ENCODE data around the gene RASA3. TPM values are rescaled to one million over a fixed set of nuclear protein-coding genes. Genes with fewer than 3 reads are reported as not detected.

Gene RASA3
- total and polyA plus RNA-seq, 2 of the 8 experiments (the other 6 are each of a cell fraction or from before 2014, with no cell fraction given) = 7.5 to 21.9 TPM

GRCh38 chr13:113947311-113948033, 185.0 kb downstream of the RASA3 start:
- ChIA-PET POLR2A (ENCODE audit: partially characterized antibody) (no interaction called here), CTCF (ENCODE audit: partially characterized antibody) (interaction anchor here (0.6 to 3.3 kb wide), 8 partner anchors 10 to 281 kb away, joined by 3 to 13 read pairs (median 4); partner anchors contain the start of gene GRK1)
- no peak overlapping the region for H2BK12ac ChIP-seq (ENCODE audit: low read depth, low read length)
- 90% methylated on average over 13 of the region's 17 CpGs; no CpG with 5 or more reads in 1 of the 2 experiments for WGBS, 2 experiments (ENCODE audit: extremely low coverage in 1 of 2, insufficient coverage in 1 of 2, insufficient read length in 1 of 2, insufficient replicate concordance in 2 of 2, low coverage in 1 of 2, low lambda C conversion rate in 2 of 2, missing lambda C conversion rate in 1 of 2)
- H3K9me3 ChIP-seq (ENCODE audit: insufficient read depth in 2 of 2, low read depth in 1 of 2, low read length in 1 of 2) = no peaks in the 10 kb centered on the region
- no peak overlapping the region for H3K4me3 ChIP-seq (ENCODE audit: extremely low read depth in 1 of 4, insufficient read depth in 2 of 4, low read depth in 3 of 4, low read length in 4 of 4)
- DNase-seq (ENCODE audit: low read depth in 1 of 2, low spot score in 2 of 2) (no peak), FAIRE-seq (no peak)
- no peaks in the 10 kb centered on the region for H3K79me2 ChIP-seq (ENCODE audit: control insufficient read depth in 1 of 2, insufficient read depth in 2 of 2, low read length in 2 of 2)
- no peaks in the 10 kb centered on the region for H3K23me2 ChIP-seq (ENCODE audit: low read depth, low read length)
- H3K14ac ChIP-seq (ENCODE audit: insufficient read length) = no peak overlapping the region
- no peak overlapping the region for H2BK5ac ChIP-seq (ENCODE audit: low read depth, low read length)
- H2BK15ac ChIP-seq (ENCODE audit: low read length) = no peak overlapping the region
- no peak overlapping the region for H3K56ac ChIP-seq (replicated peaks; ENCODE audit: insufficient read length, low read depth, low read length)
- no peaks in the 10 kb centered on the region for H3K27me3 ChIP-seq (replicated peaks in 1 of 4; ENCODE audit: control insufficient read depth in 3 of 4, extremely low read depth in 1 of 4, insufficient read depth in 3 of 4, low read length in 3 of 4)
- no peak overlapping the region for H3K4me2 ChIP-seq (ENCODE audit: insufficient read depth in 1 of 2, low read depth in 2 of 2, low read length in 2 of 2)
- no peak overlapping the region for H4K91ac ChIP-seq (replicated peaks; ENCODE audit: insufficient read length, low read length)
- no peak overlapping the region for H2AK5ac ChIP-seq (ENCODE audit: low read depth, low read length)
- no peaks in the 10 kb centered on the region; the same call in 1 of the 2 replicates for H3K79me1 ChIP-seq (ENCODE audit: low read depth, low read length)
- H4K20me1 ChIP-seq (replicated peaks in 1 of 2; ENCODE audit: control insufficient read depth in 1 of 2, insufficient read depth in 2 of 2, low read length in 2 of 2) = no peaks in the 10 kb centered on the region
- no peak overlapping the region for H4K8ac ChIP-seq (ENCODE audit: extremely low read depth, insufficient read depth, low read length)
- no peak overlapping the region for H4K5ac ChIP-seq (ENCODE audit: insufficient read length, low read depth, low read length)
- H3K4me1 ChIP-seq (replicated peaks in 1 of 4; ENCODE audit: control insufficient read depth in 3 of 4, insufficient read depth in 4 of 4, low read length in 3 of 4) = peaks cover 0 to 2% (median 0%) of the 10 kb centered on the region in 4 experiments; a peak in 1 of 7 replicates
- no peak overlapping the region for H3K4ac ChIP-seq (replicated peaks; ENCODE audit: insufficient read length, low read depth, low read length)
- H2BK120ac ChIP-seq (replicated peaks; ENCODE audit: low read depth, low read length) = no peak overlapping the region
- H3K36me3 ChIP-seq (ENCODE audit: control insufficient read depth in 2 of 4, insufficient read depth in 4 of 4, low read length in 3 of 4) = no peaks in the 10 kb centered on the region
- TF ChIP-seq MAX (IDR thresholded peaks at IDR 0.05) (0 out of 2 replicates have a peak, but pooled peaks have one; percentile 27), RAD21 (IDR thresholded peaks at IDR 0.05 in 1 of 2, conservative IDR thresholded peaks at IDR 0.05 in 1 of 2; ENCODE audit: low read depth in 2 of 2, low read length in 2 of 2) (peak; percentile 68 to 78), ATF3 (IDR thresholded peaks at IDR 0.05; ENCODE audit: insufficient read depth, low read depth, low read length) (no peak)
- TF ChIP-seq, protein P1, sequence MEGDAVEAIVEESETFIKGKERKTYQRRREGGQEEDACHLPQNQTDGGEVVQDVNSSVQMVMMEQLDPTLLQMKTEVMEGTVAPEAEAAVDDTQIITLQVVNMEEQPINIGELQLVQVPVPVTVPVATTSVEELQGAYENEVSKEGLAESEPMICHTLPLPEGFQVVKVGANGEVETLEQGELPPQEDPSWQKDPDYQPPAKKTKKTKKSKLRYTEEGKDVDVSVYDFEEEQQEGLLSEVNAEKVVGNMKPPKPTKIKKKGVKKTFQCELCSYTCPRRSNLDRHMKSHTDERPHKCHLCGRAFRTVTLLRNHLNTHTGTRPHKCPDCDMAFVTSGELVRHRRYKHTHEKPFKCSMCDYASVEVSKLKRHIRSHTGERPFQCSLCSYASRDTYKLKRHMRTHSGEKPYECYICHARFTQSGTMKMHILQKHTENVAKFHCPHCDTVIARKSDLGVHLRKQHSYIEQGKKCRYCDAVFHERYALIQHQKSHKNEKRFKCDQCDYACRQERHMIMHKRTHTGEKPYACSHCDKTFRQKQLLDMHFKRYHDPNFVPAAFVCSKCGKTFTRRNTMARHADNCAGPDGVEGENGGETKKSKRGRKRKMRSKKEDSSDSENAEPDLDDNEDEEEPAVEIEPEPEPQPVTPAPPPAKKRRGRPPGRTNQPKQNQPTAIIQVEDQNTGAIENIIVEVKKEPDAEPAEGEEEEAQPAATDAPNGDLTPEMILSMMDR (IDR thresholded peaks at IDR 0.05; ENCODE audit: control extremely low read depth in 1 of 3, insufficient read depth in 1 of 3, low read depth in 1 of 3, low read length in 3 of 3) = peak in 2 of 3 experiments; percentile 46; a peak in 3 of 4 replicates
- H2BK20ac ChIP-seq (ENCODE audit: low read length) = no peak overlapping the region
- H2AFZ ChIP-seq (ENCODE audit: low read length) = no peak overlapping the region
- H3K9ac ChIP-seq (replicated peaks in 1 of 4; ENCODE audit: extremely low read depth in 1 of 4, low read depth in 3 of 4, low read length in 3 of 4) = no peak overlapping the region; a peak in 1 of 7 replicates
- H3K27ac ChIP-seq (ENCODE audit: low read depth, low read length) = no peak overlapping the region
- no peak overlapping the region for H3K23ac ChIP-seq (ENCODE audit: insufficient read length)
- H3K18ac ChIP-seq (ENCODE audit: extremely low read depth, low read length) = no peak overlapping the region
